ENCODE data around the gene ACAA1.

DNA sequence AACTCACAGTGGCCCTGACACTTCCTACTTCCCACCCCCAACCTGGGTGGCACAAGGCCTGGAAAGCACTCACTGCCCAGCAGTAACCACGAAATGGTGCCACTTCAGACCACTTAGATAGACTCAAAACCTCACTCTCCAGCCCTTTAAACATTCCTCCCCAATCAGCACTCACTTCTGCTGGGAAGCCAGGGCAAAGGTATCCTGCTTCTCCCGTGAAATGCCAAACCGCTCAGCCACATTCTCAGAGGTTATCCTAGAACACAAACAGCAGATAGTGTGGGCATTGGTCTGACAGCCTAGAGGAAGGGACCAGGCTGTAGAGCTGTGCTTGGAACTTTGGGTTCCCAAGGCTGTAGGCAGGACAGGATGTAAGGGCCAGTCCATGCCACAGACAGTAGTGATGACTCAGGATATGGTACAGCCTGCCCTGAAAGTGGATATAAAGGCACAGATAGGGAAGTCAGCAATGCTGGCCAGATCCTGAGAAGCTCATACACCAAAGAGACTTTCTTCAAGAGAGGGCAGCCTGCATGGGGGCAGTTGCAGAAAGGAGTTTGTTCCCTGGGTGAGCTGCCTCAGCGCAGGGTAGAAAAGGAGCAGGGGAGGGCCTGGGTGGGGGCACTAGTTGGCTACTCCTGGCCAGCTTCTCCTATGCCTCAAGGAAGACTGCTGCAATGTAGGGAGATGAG, 9.2 kb downstream of the ACAA1 start:
- TF ChIP-seq POLR2A (IDR thresholded peaks at IDR 0.05; ENCODE audit: low read depth, low read length) (no peak), CHD1 (IDR thresholded peaks at IDR 0.05; ENCODE audit: low read depth, low read length) (no peak), RFX5 (IDR thresholded peaks at IDR 0.05; ENCODE audit: low read depth, low read length) (no peak), BHLHE40 (IDR thresholded peaks at IDR 0.05; ENCODE audit: low read depth, low read length) (no peak)
- TF ChIP-seq, protein P1, sequence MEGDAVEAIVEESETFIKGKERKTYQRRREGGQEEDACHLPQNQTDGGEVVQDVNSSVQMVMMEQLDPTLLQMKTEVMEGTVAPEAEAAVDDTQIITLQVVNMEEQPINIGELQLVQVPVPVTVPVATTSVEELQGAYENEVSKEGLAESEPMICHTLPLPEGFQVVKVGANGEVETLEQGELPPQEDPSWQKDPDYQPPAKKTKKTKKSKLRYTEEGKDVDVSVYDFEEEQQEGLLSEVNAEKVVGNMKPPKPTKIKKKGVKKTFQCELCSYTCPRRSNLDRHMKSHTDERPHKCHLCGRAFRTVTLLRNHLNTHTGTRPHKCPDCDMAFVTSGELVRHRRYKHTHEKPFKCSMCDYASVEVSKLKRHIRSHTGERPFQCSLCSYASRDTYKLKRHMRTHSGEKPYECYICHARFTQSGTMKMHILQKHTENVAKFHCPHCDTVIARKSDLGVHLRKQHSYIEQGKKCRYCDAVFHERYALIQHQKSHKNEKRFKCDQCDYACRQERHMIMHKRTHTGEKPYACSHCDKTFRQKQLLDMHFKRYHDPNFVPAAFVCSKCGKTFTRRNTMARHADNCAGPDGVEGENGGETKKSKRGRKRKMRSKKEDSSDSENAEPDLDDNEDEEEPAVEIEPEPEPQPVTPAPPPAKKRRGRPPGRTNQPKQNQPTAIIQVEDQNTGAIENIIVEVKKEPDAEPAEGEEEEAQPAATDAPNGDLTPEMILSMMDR (conservative IDR thresholded peaks at IDR 0.05; ENCODE audit: low read depth, low read length), result no peak
- TF ChIP-seq, protein P2, sequence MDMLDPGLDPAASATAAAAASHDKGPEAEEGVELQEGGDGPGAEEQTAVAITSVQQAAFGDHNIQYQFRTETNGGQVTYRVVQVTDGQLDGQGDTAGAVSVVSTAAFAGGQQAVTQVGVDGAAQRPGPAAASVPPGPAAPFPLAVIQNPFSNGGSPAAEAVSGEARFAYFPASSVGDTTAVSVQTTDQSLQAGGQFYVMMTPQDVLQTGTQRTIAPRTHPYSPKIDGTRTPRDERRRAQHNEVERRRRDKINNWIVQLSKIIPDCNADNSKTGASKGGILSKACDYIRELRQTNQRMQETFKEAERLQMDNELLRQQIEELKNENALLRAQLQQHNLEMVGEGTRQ (IDR thresholded peaks at IDR 0.05; ENCODE audit: low read depth, low read length), result no peak
